Measurements from ENCODE around the gene HOXA6. TPM values are rescaled to one million over a fixed set of nuclear protein-coding genes. Genes with fewer than 3 reads are reported as not detected.
A peak's percentile ranks its signal among the peaks of the same experiment; 100 is the strongest.

Gene HOXA6
- total and polyA plus RNA-seq, 2 donors (not counting 3 experiments of a cell fraction or from before 2014, with no cell fraction given): 10.0 to 20.7 TPM

- H2AFZ ChIP-seq (ENCODE audit: low read depth, low read length): no peak overlapping the region
- H3K4me2 ChIP-seq (ENCODE audit: insufficient read depth, low read length): peak overlapping the region; percentile 97
- intact Hi-C loops (cut with micrococcal nuclease) (loop anchor here (10.0 kb wide), 1 partner anchor 958 kb away; the partner anchor contains the start of gene NFE2L3), dilution Hi-C loops (cut with MboI; ENCODE audit: extremely low pct_ligation_motif_present, low sequenced_read_pairs) (no loop called here)
- H3K9me1 ChIP-seq (replicated peaks; ENCODE audit: control insufficient read depth, extremely low read depth, insufficient read depth, low read length): no peaks in the 10 kb centered on the region
- peak overlapping the region; percentile 96 for H3K27ac ChIP-seq (ENCODE audit: insufficient read depth, low read depth, low read length)
- H3K4me3 ChIP-seq (replicated peaks in 1 of 3; ENCODE audit: insufficient read depth in 1 of 3, low read depth in 1 of 3, low read length in 3 of 3): peak overlapping the region; percentile 55 to 84 (median 72)
- ChIA-PET CTCF (interaction anchor here (1.0 to 6.6 kb wide), 7 partner anchors 8 to 744 kb away, joined by 3 to 62 read pairs (median 5); partner anchors contain the start of gene HOXA1), POLR2A (interaction anchor here (1.3 kb wide), 1 partner anchor 16 kb away, joined by 7 read pairs; no protein-coding TSS in a partner anchor)
- FAIRE-seq: peak; percentile 92
- H4K20me1 ChIP-seq (replicated peaks; ENCODE audit: control insufficient read depth, extremely low read depth, insufficient read depth, low read length): no peaks in the 10 kb centered on the region
- peaks cover 72% of the 10 kb centered on the region for H3K4me1 ChIP-seq (ENCODE audit: control insufficient read depth, extremely low read depth, insufficient read depth, low read length)
- H3K9me3 ChIP-seq (replicated peaks; ENCODE audit: control insufficient read depth, insufficient read depth, low read length): no peaks in the 10 kb centered on the region
- no peaks in the 10 kb centered on the region for H3K27me3 ChIP-seq (ENCODE audit: control insufficient read depth in 2 of 2, insufficient read depth in 2 of 2, low read length in 2 of 2)
- peak; percentile 92 for DNase-seq (ENCODE audit: low read depth, low spot score)
- TF ChIP-seq, protein P1, sequence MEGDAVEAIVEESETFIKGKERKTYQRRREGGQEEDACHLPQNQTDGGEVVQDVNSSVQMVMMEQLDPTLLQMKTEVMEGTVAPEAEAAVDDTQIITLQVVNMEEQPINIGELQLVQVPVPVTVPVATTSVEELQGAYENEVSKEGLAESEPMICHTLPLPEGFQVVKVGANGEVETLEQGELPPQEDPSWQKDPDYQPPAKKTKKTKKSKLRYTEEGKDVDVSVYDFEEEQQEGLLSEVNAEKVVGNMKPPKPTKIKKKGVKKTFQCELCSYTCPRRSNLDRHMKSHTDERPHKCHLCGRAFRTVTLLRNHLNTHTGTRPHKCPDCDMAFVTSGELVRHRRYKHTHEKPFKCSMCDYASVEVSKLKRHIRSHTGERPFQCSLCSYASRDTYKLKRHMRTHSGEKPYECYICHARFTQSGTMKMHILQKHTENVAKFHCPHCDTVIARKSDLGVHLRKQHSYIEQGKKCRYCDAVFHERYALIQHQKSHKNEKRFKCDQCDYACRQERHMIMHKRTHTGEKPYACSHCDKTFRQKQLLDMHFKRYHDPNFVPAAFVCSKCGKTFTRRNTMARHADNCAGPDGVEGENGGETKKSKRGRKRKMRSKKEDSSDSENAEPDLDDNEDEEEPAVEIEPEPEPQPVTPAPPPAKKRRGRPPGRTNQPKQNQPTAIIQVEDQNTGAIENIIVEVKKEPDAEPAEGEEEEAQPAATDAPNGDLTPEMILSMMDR (IDR thresholded peaks at IDR 0.05; ENCODE audit: extremely low read depth in 1 of 2, insufficient read depth in 1 of 2, low read depth in 1 of 2, low read length in 2 of 2): no peak
- TF ChIP-seq POLR2AphosphoS5 (IDR thresholded peaks at IDR 0.05; ENCODE audit: insufficient read depth, low read depth, low read length): peak; percentile 93
- TF ChIP-seq MAX (IDR thresholded peaks at IDR 0.05; ENCODE audit: insufficient read depth, insufficient read length): no peak
- peak; percentile 85 for TF ChIP-seq POLR2A (IDR thresholded peaks at IDR 0.05; ENCODE audit: low read depth, low read length)
- TF ChIP-seq GATA2 (IDR thresholded peaks at IDR 0.05; ENCODE audit: insufficient read depth, insufficient read length, low read depth, low read length): peak; percentile 70
- TF ChIP-seq FOS (IDR thresholded peaks at IDR 0.05; ENCODE audit: borderline replicate concordance, insufficient read depth, low read length): peak; percentile 39
- peak overlapping the region; percentile 80 for H3K9ac ChIP-seq (replicated peaks; ENCODE audit: extremely low read depth, insufficient read depth, low read length)
- H3K79me2 ChIP-seq (ENCODE audit: control insufficient read depth, insufficient read depth, low read length): peaks cover 79% of the 10 kb centered on the region
- BruUV-seq (replicated peaks): no TSS peak
- peaks cover 0 to 5% of the 10 kb centered on the region in 2 experiments for H3K36me3 ChIP-seq (ENCODE audit: control insufficient read depth in 2 of 2, extremely low read depth in 1 of 2, insufficient read depth in 2 of 2, low read length in 2 of 2)
These were observed 34.3 kb downstream of the HOXA6 start for GRCh38 chr7:27112955-27113949.

Data from endothelial cell of umbilical vein (primary cell).